K562 (cell line): ENCODE measurements around the gene ATRIP. TPM values are rescaled to one million over a fixed set of nuclear protein-coding genes. Genes with fewer than 3 reads are reported as not detected.
A peak's percentile ranks its signal among the peaks of the same experiment; 100 is the strongest.

Experiments used
- ARID2 ChIP-seq: fragments of 450-650 bp; IDR thresholded peaks from 2 replicates; pipeline ENCODE4 v1.6.1; 2017; ENCODE audit warnings: antibody characterized with exemption, mild to moderate bottlenecking
- ATF7 ChIP-seq: fragments of 450-650 bp; IDR thresholded peaks from 2 replicates; pipeline ENCODE4 v1.7.1; 2014; ENCODE audit warnings: mild to moderate bottlenecking, moderate library complexity
- ELF1 ChIP-seq: fragments of 200-800 bp; sonication (Bioruptor generic); IDR thresholded peaks from 2 replicates; pipeline ENCODE4 v1.6.1; 2016; ENCODE audit warnings: missing genetic modification characterization, missing compliant biosample characterization
- ETV6 ChIP-seq, 3 experiments: fragments of 150-350 bp in 1 of 3; sonication (generic) in 1 of 3; formaldehyde crosslinking in 1 of 3; IDR thresholded peaks; 2 replicates each; pipeline versions ENCODE4 v1.6.1 to v1.8.0; 2014 to 2022; ENCODE audit warnings: borderline replicate concordance in 2 of 3, low read depth in 2 of 3, antibody characterized with exemption in 1 of 3, low read length in 1 of 3, mild to moderate bottlenecking in 1 of 3, missing genetic modification reagents in 1 of 3
- FOXP1 ChIP-seq: sonication (generic); formaldehyde crosslinking; IDR thresholded peaks from 2 replicates; pipeline ENCODE4 v1.8.0; 2022; ENCODE audit warnings: mild to moderate bottlenecking, missing genetic modification reagents
- NFATC3 ChIP-seq: fragments of 450-650 bp; IDR thresholded peaks from 2 replicates; pipeline ENCODE4 v1.6.1; 2017; ENCODE audit warnings: mild to moderate bottlenecking
- PURB ChIP-seq: sonication (generic); formaldehyde crosslinking; IDR thresholded peaks from 2 replicates; pipeline ENCODE4 v1.9.0; 2021; ENCODE audit warnings: low read depth, mild to moderate bottlenecking, missing genetic modification reagents
- RCOR1 ChIP-seq, 2 experiments: IDR thresholded peaks; 2 replicates each; pipeline ENCODE4 v1.6.1; 2012; ENCODE audit warnings: low read depth in 2 of 2, low read length in 2 of 2, borderline replicate concordance in 1 of 2, improper control_type of control experiment in 1 of 2
- ZKSCAN3 ChIP-seq: fragments of 250-450 bp; sonication (Bioruptor Pico); IDR thresholded peaks from 2 replicates; pipeline ENCODE4 v1.4.0; 2020
- ZNF408 ChIP-seq: fragments of 250-450 bp; sonication (Bioruptor Pico); IDR thresholded peaks from 2 replicates; pipeline ENCODE4 v1.4.0; 2020; ENCODE audit warnings: low read depth, mild to moderate bottlenecking, moderate library complexity
- ZNF785 ChIP-seq: fragments of 250-450 bp; sonication (Bioruptor Pico); IDR thresholded peaks from 2 replicates; pipeline ENCODE4 v1.4.0; 2020; ENCODE audit warnings: mild to moderate bottlenecking
- polyA plus RNA-seq, 8 experiments: library from polyadenylated mRNA; depleted of rRNA in 4 of 8; stranded (reverse) in 5 of 8; unstranded in 3 of 8; fragments of >200 nt; fragmentation: Nextera tagmentation in 2 of 8; fragmentation: Illumina TruSeq in 1 of 8; extraction: Ambion mirVana in 2 of 8; extraction: Trizol in 1 of 8; gene quantifications; 2 replicates each; pipeline versions ENCODE4 v1.2.1 to v1.2.3, GENCODE V29; 2011 to 2014; ENCODE audit warnings: inconsistent platforms in 1 of 8, missing spikeins in 1 of 8
- total RNA-seq, 7 experiments: library from RNA; depleted of rRNA in 6 of 7; stranded (reverse); fragments of >200 nt in 6 of 7; fragmentation: Illumina TruSeq in 2 of 7; extraction: Trizol in 2 of 7; gene quantifications; 2 replicates each; pipeline versions ENCODE4 v1.2.1 to v1.2.3, GENCODE V29; 2011 to 2021; ENCODE audit warnings: low replicate concordance in 1 of 7
- TF ChIP-seq, protein P1 (sequence below): sonication (generic); formaldehyde crosslinking; IDR thresholded peaks from 2 replicates; pipeline ENCODE4 v1.8.0; 2022; ENCODE audit warnings: missing genetic modification reagents, mild to moderate bottlenecking, borderline replicate concordance
- TF ChIP-seq, protein P2 (sequence below): fragments of 150-350 bp; conservative IDR thresholded peaks from 2 replicates; pipeline ENCODE4 v1.6.1; 2014; ENCODE audit warnings: low read length
- TF ChIP-seq, protein P3 (sequence below): fragments of 250-450 bp; sonication (Bioruptor Pico); IDR thresholded peaks from 2 replicates; pipeline ENCODE4 v1.5.0; 2022; ENCODE audit warnings: mild to moderate bottlenecking
- TF ChIP-seq, protein P4 (sequence below), 2 experiments: IDR thresholded peaks; 2 replicates each; pipeline ENCODE4 v1.6.1; 2011; ENCODE audit warnings: borderline replicate concordance in 1 of 2, control low read depth in 1 of 2, low read depth in 1 of 2, low read length in 1 of 2, mild to moderate bottlenecking in 1 of 2, mixed read lengths in 1 of 2, moderate library complexity in 1 of 2; ENCODE audit not compliant: insufficient read depth in 1 of 2, insufficient read length in 1 of 2, poor library complexity in 1 of 2, severe bottlenecking in 1 of 2; ENCODE audit errors: extremely low read depth in 1 of 2
- TF ChIP-seq, protein P5 (sequence below), 2 experiments: IDR thresholded peaks in 1 of 2; conservative IDR thresholded peaks in 1 of 2; 2 replicates each; pipeline ENCODE4 v1.6.1; 2016; ENCODE audit warnings: low read depth in 2 of 2, mild to moderate bottlenecking in 1 of 2, missing compliant biosample characterization in 1 of 2, missing genetic modification characterization in 1 of 2, moderate library complexity in 1 of 2

ATRIP gene
- total and polyA plus RNA-seq, 9 of the 15 experiments (the other 6 are each of a cell fraction or from before 2014, with no cell fraction given): 1.7 to 15.7 (median 10.5) TPM

DNA sequence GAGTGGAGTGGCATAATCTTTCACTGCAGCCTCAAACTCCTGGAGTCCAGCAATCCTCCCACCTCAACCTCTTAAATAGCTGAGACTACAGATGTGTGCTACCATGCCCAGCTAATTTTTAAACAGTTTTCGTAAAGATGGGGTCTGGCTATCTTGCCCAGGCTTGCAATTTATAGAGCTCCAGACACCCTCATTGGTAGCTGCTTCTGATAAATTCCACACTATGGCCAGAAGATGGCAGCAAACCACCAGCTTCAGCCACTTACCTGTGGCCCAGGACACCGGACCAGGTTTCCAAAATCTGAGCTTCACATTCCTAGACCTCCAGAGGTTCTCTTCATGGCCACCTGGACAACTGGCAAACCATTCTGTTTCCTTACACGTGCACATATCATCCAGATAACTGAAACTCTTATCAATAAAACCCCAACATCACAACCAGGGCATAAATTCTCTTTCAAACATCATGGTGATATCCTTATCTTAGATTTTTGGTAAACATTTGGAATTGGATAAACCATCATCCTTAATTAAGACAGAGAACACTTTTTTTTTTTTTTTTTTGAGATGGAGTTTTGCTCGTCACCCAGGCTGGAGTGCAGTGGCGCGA, 45.6 kb upstream of the ATRIP start (continued):
- TF ChIP-seq RCOR1 (IDR thresholded peaks at IDR 0.05; ENCODE audit: borderline replicate concordance in 1 of 2, low read depth in 2 of 2, low read length in 2 of 2) (0 out of 4 replicates have a peak, but pooled peaks of 1 of the 2 experiments have one; percentile 39), ZNF785 (CRISPR knock-in tag) (no peak), ZKSCAN3 (no peak), ZNF408 (CRISPR knock-in tag) (no peak), FOXP1 (CRISPR knock-in tag) (no peak), ETV6 (IDR thresholded peaks at IDR 0.05; ENCODE audit: borderline replicate concordance in 1 of 2, low read depth in 2 of 2, low read length in 1 of 2) (no peak), ETV6 (CRISPR knock-in tag; IDR thresholded peaks at IDR 0.05; ENCODE audit: borderline replicate concordance) (no peak), ARID2 (no peak), ATF7 (no peak), PURB (CRISPR knock-in tag) (no peak), ELF1 (tag) (no peak), NFATC3 (no peak)
- TF ChIP-seq, protein P1, sequence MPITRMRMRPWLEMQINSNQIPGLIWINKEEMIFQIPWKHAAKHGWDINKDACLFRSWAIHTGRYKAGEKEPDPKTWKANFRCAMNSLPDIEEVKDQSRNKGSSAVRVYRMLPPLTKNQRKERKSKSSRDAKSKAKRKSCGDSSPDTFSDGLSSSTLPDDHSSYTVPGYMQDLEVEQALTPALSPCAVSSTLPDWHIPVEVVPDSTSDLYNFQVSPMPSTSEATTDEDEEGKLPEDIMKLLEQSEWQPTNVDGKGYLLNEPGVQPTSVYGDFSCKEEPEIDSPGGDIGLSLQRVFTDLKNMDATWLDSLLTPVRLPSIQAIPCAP (CRISPR knock-in tag): no peak
- TF ChIP-seq, protein P2, sequence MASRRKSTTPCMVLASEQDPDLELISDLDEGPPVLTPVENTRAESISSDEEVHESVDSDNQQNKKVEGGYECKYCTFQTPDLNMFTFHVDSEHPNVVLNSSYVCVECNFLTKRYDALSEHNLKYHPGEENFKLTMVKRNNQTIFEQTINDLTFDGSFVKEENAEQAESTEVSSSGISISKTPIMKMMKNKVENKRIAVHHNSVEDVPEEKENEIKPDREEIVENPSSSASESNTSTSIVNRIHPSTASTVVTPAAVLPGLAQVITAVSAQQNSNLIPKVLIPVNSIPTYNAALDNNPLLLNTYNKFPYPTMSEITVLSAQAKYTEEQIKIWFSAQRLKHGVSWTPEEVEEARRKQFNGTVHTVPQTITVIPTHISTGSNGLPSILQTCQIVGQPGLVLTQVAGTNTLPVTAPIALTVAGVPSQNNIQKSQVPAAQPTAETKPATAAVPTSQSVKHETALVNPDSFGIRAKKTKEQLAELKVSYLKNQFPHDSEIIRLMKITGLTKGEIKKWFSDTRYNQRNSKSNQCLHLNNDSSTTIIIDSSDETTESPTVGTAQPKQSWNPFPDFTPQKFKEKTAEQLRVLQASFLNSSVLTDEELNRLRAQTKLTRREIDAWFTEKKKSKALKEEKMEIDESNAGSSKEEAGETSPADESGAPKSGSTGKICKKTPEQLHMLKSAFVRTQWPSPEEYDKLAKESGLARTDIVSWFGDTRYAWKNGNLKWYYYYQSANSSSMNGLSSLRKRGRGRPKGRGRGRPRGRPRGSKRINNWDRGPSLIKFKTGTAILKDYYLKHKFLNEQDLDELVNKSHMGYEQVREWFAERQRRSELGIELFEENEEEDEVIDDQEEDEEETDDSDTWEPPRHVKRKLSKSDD: no peak
- TF ChIP-seq, protein P3, sequence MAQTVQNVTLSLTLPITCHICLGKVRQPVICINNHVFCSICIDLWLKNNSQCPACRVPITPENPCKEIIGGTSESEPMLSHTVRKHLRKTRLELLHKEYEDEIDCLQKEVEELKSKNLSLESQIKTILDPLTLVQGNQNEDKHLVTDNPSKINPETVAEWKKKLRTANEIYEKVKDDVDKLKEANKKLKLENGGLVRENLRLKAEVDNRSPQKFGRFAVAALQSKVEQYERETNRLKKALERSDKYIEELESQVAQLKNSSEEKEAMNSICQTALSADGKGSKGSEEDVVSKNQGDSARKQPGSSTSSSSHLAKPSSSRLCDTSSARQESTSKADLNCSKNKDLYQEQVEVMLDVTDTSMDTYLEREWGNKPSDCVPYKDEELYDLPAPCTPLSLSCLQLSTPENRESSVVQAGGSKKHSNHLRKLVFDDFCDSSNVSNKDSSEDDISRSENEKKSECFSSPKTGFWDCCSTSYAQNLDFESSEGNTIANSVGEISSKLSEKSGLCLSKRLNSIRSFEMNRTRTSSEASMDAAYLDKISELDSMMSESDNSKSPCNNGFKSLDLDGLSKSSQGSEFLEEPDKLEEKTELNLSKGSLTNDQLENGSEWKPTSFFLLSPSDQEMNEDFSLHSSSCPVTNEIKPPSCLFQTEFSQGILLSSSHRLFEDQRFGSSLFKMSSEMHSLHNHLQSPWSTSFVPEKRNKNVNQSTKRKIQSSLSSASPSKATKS (CRISPR knock-in tag): no peak
- TF ChIP-seq, protein P4, sequence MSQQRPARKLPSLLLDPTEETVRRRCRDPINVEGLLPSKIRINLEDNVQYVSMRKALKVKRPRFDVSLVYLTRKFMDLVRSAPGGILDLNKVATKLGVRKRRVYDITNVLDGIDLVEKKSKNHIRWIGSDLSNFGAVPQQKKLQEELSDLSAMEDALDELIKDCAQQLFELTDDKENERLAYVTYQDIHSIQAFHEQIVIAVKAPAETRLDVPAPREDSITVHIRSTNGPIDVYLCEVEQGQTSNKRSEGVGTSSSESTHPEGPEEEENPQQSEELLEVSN (IDR thresholded peaks at IDR 0.05; ENCODE audit: borderline replicate concordance in 1 of 2, extremely low read depth in 1 of 2, insufficient read depth in 1 of 2, insufficient read length in 1 of 2, low read depth in 1 of 2, low read length in 1 of 2, poor library complexity in 1 of 2, severe bottlenecking in 1 of 2): no peak
- TF ChIP-seq, protein P5, sequence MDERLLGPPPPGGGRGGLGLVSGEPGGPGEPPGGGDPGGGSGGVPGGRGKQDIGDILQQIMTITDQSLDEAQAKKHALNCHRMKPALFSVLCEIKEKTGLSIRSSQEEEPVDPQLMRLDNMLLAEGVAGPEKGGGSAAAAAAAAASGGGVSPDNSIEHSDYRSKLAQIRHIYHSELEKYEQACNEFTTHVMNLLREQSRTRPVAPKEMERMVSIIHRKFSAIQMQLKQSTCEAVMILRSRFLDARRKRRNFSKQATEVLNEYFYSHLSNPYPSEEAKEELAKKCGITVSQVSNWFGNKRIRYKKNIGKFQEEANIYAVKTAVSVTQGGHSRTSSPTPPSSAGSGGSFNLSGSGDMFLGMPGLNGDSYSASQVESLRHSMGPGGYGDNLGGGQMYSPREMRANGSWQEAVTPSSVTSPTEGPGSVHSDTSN (CRISPR knock-in tag; IDR thresholded peaks at IDR 0.05; ENCODE audit: low read depth): no peak
- TF ChIP-seq, protein P5 (tag; conservative IDR thresholded peaks at IDR 0.05; ENCODE audit: low read depth): no peak
